GM21447 (cell line): ENCODE measurements around the gene PCCA.
"Not testable (repeated sequence)": the region's sequence is repeated elsewhere in the genome, so short reads cannot be mapped to it uniquely, and the experiment has no call there.

Experiments used
- ATAC-seq: cut with Tn5 transposase; IDR thresholded peaks from one replicate; pipeline ENCODE4 v1.9.1; 2021; ENCODE audit not compliant: unreplicated experiment

The PCCA gene

DNA sequence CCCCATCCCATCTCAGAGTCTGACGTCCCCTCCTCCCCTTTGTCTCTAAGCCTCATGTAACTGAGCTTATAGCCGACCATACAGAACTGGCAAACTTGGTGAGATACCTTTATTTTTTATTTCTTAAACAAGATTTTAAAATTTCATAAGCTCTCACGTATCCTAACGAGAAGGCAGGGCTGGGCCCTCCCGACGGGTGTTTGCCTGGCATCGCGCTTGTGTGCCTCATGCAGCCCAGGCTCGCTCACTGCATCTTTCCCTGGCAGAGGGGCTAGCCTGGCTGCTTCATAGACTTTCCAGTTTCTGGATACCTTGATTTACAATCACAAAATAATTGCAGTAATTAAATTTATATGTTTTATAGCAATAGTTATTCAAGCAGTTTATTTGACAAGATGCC is 430.7 kb downstream of the PCCA start:
- no peak for ATAC-seq

DNA sequence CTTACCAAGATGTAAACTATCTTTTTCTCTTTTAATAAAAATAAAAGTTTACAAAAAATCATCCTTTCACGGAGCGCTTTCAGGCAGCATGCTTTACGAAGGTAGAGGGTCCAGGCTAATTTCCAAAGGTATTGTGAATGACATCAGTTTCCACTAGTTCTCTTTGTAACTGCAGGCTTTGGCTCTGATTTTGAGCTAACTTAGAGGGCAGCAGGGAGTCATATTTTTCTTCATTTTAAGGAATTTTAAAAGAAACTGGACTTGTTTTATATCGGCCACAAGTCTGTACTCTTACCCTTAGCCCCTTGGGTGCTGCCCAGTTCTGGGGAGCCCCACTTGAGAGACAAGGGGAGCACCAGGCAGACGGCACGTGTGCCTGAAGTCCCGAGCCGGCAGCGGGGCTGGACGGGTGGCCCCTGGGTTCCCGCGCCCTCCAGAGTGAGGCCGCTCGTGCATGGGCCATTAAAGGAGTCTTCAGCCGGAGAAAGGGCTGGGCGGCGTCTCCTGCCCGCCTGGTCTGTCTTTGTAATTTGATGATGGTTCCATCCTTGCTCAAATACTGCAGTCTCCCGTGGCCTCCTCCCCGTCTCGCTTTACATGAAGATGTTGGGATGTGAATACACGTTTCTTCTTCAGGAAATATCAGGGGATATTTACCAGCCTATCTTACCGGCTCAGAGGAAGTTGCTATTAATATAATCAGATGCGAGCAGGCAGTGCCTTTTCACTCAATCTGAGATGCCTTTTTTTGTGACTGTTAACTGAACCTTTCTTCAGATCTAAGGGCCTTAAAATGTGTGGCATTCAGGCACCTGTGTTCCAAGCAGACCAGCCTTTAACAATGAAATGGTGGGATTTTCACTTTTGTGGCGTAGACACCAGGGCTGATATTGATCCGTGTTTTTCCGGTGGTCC is 432.3 kb downstream of the PCCA start:
- no peak for ATAC-seq

DNA sequence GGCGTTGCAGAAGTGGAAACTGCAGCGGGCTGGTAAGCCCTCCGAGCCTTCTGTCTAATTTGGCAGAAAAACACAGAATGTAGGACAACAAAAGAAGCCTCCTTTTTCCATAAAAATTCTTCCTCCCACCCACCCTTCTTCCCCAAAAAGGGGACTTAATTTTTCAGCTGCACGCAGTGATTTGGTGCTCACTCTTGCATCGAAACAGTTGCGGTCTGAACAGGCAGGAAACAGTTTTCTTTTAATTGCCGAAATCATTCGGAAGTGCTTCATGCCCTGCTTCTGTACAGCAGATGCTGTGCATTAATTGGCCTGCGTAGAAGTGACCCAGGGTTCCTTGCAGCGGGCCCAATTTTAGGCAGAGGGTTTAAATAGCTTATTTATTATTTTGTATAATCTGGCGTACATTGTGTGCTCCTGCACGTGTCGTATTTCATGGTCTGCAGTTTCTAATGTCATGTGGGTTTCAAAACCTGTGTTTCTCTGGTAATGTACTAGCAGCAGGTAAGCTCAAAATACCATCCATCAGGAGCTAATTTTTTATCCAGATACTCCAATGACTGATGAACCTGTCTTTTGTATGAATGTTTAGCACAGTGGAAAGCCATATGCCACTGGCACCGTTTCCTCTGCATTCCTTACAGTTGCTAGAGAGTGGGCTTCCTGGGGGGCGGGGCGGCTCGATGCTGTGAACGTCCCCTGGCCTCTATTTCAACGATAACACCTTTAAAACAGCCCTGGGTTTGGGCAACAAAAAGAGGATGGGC is 433.1 kb downstream of the PCCA start:
- no peak for ATAC-seq

DNA sequence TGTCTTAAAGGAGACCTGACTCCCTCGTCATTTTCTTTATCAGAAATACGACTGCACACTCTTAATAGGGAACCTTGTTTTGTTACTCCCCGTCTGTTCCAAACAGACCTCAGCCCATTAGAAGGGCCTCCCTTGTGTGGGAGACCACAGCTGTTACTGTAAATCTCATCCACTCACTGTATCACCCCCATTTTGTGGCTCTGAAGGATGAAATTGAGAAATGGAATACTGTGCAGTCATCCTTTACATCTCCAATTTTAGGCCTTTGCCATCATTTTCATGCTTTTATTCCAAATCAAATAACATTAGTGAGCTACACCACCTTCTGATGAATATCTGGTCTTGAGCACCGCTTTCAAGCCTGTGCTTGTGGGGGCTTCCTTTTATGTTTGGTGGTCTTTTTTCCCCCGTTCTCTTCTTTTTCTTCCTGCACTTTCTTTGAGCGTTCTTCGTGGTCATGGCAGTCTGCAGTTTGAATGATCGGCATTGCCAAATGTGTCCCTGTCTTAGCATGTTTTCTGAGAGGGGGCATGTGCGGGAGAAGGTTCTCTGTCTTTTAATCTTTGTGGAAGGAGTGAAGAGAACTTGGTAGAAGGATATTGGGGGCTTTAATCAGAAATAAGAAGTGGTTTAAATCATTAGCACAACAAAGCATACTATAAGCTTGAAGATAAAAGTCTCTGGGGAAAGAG is 433.9 kb downstream of the PCCA start:
- ATAC-seq, result no peak

GRCh38 chr13:100523411-100523810 is 434.5 kb downstream of the PCCA start:
- ATAC-seq, result no peak

GRCh38 chr13:100523981-100524386 is 435.1 kb downstream of the PCCA start:
- ATAC-seq, result no peak

DNA sequence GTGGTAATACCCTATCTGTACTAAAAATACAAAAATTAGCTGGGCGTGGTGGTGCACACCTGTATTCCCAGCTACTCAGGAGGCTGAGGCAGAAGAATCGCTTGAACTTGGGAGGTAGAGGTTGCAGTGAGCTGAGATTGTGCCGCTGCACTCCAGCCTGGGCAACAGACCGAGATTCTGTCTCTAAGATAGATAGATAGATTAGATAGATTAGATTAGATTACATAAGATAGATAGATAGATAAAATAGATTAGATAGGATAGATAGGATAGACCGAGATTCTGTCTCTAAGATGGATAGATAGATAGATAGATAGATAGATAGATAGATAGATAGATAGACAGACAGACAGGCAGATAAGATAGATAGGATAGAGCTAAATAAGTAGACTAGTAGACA is 435.8 kb downstream of the PCCA start:
- not testable (repeated sequence) for ATAC-seq

GRCh38 chr13:100525453-100526317 is 436.8 kb downstream of the PCCA start:
- no peak for ATAC-seq

DNA sequence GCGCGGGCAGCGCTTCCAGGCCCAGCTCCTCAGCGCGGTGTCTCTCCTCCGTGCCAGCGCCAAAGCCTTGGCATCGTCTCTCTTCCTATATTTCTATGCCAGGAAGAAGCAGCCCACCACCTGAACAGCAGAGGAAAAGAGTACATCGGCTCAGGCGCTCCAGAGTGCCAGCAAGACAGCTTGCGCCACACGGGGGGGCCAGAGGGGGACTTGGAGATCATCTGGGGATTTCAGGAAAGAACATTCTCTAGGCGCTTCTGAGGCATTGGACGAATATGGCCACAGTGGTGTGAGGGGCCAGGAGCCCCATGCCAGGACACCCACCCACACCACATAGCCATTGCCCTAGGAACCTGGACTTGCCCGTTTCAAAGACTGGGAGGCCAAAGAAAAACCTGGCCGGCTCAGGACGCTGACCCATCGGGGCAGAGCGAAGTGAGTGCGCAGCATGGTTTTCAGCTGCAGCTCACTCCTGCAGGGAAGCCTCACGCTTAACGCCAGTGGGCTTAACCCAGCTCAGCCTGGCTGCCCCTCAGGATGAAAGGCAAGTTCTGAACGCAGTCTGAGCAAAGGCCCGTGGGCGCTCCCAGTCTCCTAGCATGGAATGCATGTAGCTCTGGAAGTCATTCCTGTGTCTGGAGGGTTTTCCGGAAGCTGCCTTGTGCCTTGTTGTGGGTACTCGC is 437.6 kb downstream of the PCCA start:
- no peak for ATAC-seq

DNA sequence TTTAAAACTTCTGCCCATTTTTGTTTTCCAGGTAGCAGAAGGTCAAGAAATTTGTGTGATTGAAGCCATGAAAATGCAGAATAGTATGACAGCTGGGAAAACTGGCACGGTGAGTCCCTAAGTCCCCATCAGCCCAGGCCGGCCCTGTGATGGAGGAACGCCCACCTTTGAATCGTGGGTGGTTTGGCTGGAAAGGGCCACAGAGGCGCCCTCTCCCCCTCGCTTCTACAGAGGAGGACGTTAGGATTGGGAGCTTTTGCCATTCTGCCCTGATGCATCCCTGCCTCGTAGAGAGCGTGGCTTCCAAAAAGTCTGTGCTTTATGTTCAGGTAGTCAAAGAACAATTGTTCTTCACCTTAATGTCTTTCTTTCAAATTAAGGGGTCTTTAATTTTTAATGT is 438.8 kb downstream of the PCCA start:
- no peak for ATAC-seq

DNA sequence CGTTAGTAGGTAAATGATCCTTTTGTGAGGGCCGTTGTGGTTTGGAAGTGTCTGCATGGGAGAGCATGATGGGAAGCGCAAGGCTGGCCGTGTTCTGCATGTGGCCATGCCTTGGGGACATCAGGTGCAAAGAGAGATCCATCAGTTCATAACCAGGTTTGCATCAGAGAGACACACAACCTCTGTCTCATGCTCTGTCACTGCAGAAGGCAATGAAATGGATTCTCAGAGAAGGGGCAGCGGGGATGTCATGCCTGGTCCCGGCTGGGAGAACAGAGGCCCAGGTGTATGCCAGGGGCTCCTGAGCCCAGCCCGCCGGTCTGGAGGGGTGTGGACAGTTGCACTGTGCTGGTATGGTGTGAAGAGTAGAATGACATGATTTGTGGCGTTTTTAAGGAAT is 439.5 kb downstream of the PCCA start:
- no peak for ATAC-seq

DNA sequence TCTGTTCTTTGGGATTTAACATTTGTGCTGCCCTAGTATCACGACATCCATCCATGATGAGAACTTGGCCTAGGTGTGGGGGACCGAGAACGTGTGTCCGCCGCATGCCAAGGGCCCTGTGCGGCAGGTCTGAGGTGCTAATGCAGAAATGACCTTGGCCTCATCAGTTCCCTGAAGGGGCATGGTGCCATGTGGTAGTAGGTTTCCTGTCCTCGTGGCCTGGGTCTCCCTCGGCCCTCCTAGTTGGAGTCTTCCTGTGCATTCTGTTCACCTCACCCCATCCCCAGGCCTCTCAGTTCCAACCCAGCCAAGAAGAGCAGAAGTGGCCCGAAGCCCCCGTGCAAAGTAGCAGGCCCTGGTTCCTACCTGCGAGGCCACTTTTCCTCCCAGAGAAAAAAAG is 439.9 kb downstream of the PCCA start:
- ATAC-seq, result no peak

DNA sequence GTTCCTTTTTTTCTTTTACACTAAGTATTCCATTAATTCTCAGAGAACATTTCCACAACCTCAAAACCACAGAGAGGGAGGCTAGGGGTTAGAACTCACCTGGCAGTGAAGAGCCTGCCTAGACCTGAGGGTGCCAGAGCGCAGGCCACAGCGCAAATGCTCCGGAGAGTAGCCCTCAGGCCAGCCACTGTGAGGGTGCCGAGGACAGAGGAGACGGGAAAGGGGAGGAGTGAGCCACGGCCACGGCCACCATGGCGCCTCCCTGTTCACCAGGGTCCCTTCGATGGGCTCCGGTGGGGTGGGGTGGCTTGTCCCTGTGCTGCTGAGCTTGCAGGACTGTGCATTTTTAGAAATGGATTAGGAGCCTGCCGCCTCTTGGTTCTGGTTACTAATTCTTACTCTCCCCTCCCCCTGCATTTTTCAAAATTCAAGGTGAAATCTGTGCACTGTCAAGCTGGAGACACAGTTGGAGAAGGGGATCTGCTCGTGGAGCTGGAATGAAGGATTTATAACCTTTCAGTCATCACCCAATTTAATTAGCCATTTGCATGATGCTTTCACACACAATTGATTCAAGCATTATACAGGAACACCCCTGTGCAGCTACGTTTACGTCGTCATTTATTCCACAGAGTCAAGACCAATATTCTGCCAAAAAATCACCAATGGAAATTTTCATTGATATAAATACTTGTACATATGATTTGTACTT is 440.9 kb downstream of the PCCA start:
- ATAC-seq, result no peak

DNA sequence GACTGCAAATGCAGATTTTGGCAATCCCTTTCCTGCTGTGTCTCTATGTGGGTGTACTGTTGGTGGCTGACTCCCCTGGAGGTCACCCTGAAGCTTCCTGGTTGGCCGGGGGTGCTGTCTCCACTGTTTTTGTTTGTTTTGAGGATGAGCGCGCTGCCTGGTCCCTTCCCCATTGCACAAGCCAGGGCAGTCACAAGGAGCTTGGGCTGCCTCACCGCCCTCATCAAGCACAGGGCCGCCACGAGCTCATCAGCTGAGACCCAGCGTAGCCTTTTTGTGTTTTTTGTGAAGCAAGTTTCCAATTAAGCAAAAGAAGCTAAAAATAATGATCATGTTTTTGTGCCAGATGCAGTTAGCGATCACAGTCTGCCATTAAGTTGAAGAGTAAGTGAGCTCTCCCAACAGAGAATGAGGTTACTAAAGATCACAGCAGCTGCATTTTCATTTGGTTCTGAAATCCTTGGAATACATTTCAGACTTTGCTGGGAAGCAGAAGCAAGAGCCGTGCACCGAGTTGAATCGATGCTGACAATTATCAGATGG is 441.8 kb downstream of the PCCA start:
- ATAC-seq, result no peak

DNA sequence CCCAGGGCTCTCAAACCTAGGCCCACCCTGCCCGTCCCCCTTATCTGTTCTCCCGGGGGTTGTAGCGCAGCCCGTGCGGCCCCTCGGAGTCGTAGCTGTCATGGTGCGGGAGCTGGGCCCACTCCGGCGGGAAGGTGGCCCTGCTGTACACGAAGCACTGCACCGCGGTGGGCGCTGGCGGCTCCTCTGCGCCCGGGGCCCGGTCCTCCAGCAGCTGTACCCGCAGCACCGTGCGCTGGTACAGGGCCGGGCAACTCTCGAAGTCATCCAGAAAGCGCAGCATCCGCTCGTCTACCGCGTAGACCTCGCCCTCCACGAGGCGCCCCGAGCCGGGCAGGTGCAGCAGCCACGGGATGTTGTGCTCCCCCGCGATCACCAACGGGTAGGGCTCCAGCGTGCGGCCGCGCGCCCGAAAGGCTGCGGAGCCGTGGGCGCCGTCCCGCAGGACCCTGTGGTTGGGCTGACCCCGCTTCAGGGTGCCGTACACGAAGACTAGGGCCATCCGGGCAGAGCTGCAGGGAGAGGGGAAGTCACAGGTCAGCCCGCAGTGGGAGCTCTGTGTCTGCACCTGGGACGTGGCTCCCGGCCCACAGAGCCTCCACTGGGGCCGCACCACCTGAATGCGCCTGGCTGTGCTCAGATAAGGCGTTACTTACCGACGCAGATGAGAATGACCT is 443.3 kb downstream of the PCCA start:
- no peak for ATAC-seq

- no peak for ATAC-seq
Measured at GRCh38 chr13:100532836-100533435, 444.0 kb downstream of the PCCA start.

DNA sequence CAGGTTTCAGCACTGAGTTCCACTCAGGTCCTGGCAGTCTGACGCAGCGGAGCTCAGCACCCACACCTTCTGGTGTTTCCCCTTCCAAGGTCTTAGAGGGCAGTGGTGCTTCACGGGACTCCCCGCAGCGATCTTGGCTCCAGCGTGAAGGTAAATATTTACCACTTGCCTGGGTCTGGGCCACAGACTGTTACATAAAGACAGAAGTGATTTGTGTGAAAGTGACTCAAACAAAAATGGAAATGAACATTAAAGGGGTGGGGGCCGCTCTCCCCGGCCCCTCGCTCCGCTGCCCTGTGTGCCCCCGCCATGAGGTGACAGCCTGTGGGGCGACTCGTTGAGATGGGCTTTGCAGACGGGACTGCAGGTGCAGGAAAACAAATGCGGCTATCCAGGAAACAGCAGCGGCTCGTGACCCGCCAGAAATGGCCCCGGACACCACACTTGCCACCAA is 444.7 kb downstream of the PCCA start:
- ATAC-seq, result no peak
